Activated CD4-positive, alpha-beta T cell treated with anti-CD3 and anti-CD28 coated beads, Interleukin-2, amount 10 ng/mL, durations not matched to agents 7 days and 5 days (primary cell): ENCODE measurements around the gene NOC2L. TPM values are rescaled to one million over a fixed set of nuclear protein-coding genes. Genes with fewer than 3 reads are reported as not detected.

Experiments
- CTCF ChIA-PET: fragments of 350-600 bp; sonication (Branson Sonifier 250); formaldehyde crosslinking; loops from one replicate; lab custom pipeline; 2021; ENCODE audit warnings: antibody characterized with exemption; lab: Charles Lee
- POLR2A ChIA-PET: fragments of 350-600 bp; sonication (Branson Sonifier 250); formaldehyde crosslinking; loops from one replicate; lab custom pipeline; 2021; ENCODE audit warnings: antibody characterized with exemption; lab: Charles Lee
- DNase-seq: peaks from one replicate; pipeline ENCODE4 v3.0.0-alpha.2; 2020
- H3K27ac Mint-ChIP-seq: one replicate; pipeline ENCODE4 v1.8.0; 2021; ENCODE audit warnings: mild to moderate bottlenecking, moderate library complexity, mixed read lengths
- H3K27me3 Mint-ChIP-seq: one replicate; pipeline ENCODE4 v1.8.0; 2021; ENCODE audit warnings: mixed read lengths
- H3K36me3 Mint-ChIP-seq: one replicate; pipeline ENCODE4 v1.8.0; 2021; ENCODE audit warnings: low read depth, mixed read lengths
- H3K4me1 Mint-ChIP-seq: one replicate; pipeline ENCODE4 v1.8.0; 2021; ENCODE audit warnings: mixed read lengths
- H3K4me3 Mint-ChIP-seq: one replicate; pipeline ENCODE4 v1.8.0; 2021; ENCODE audit warnings: mild to moderate bottlenecking, moderate library complexity, mixed read lengths
- H3K9me3 Mint-ChIP-seq: one replicate; pipeline ENCODE4 v1.8.0; 2021; ENCODE audit warnings: mixed read lengths
- total RNA-seq, 2 experiments: library from RNA; stranded (reverse); gene quantifications; one replicate each; pipeline ENCODE4 v1.2.3, GENCODE V29; 2021

NOC2L gene
- total RNA-seq, 2 experiments from 2014 or later: 60.5 to 71.8 TPM

DNA sequence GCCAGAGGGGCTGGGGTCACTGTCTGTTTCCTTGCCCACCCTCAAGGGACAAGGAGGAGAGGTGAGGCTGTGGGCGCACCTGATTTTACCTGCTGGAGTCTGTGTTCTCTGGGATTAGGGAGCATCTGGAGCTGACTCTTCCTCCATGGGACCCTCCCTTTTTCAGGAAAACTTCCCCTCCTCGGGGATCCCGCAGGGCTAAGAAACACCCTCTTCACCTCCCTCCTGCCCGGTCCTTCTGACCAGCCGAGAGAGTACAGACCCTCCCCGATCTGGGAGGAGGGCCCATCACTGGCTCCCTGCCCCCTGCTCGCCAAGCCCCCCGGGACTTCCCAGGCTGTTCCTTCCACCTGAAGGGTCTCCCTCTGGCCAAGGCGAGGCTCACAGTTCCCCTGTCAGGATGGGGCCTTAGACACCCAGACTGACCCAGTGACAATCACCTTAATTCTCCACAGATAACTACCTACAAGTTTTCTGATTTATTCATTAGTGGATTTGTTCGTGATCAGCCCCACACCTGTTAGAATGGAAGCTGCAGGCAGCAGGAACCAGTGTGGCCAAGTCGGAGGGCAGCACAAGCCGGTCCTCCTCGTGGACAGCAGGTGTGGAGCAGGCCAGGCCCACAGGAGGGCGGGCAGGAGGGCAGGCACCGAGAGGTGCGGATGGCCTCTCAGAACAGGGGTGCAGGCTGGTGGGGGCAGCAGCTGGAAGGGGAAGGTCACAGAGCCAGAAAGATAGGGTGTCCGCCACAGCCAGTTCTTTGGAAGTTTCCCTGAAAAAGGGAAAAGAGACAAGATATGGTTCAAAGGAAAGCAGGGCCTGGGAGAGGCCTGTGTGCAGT is 51.2 kb downstream of the NOC2L start:
- no peaks in the 10 kb centered on the region for H3K36me3 Mint-ChIP-seq
- H3K27ac Mint-ChIP-seq: no peak overlapping the region
- no peaks in the 10 kb centered on the region for H3K9me3 Mint-ChIP-seq
- ChIA-PET POLR2A (no interaction called here), CTCF (interaction anchor here (0.6 kb wide), 2 partner anchors 18 to 59 kb away, joined by 3 to 4 read pairs; partner anchors contain the start of gene PLEKHN1)
- peaks cover 17% of the 10 kb centered on the region for H3K4me1 Mint-ChIP-seq
- no peak for DNase-seq
- H3K27me3 Mint-ChIP-seq: peaks cover 51% of the 10 kb centered on the region
- no peak overlapping the region for H3K4me3 Mint-ChIP-seq

GRCh38 chr1:906600-907420 is 52.2 kb downstream of the NOC2L start:
- Mint-ChIP-seq H3K27me3 (peaks cover 43% of the 10 kb centered on the region), H3K4me1 (peaks cover 11% of the 10 kb centered on the region), H3K4me3 (no peak overlapping the region), H3K27ac (no peak overlapping the region), H3K36me3 (no peaks in the 10 kb centered on the region), H3K9me3 (no peaks in the 10 kb centered on the region)
- POLR2A ChIA-PET: no interaction called here
- CTCF ChIA-PET: interaction anchor here (0.7 to 2.5 kb wide), 5 partner anchors 8 to 99 kb away, joined by 3 to 8 read pairs (median 3); no protein-coding TSS in a partner anchor
- DNase-seq: no peak

GRCh38 chr1:905811-906599 is 53.1 kb downstream of the NOC2L start:
- H3K27ac Mint-ChIP-seq: no peak overlapping the region
- peaks cover 37% of the 10 kb centered on the region for H3K27me3 Mint-ChIP-seq
- ChIA-PET CTCF (interaction anchor here (0.7 to 2.5 kb wide), 7 partner anchors 9 to 100 kb away, joined by 3 to 9 read pairs (median 3); no protein-coding TSS in a partner anchor), POLR2A (no interaction called here)
- no peaks in the 10 kb centered on the region for H3K36me3 Mint-ChIP-seq
- no peak overlapping the region for H3K4me3 Mint-ChIP-seq
- H3K4me1 Mint-ChIP-seq: peaks cover 11% of the 10 kb centered on the region
- no peaks in the 10 kb centered on the region for H3K9me3 Mint-ChIP-seq
- peak; percentile 5 for DNase-seq

GRCh38 chr1:905071-905749 is 53.8 kb downstream of the NOC2L start:
- no peak overlapping the region for H3K27ac Mint-ChIP-seq
- ChIA-PET CTCF (interaction anchor here (0.5 to 2.5 kb wide), 15 partner anchors 9 to 391 kb away, joined by 3 to 9 read pairs (median 4); partner anchors contain the start of gene SAMD11), POLR2A (no interaction called here)
- no peaks in the 10 kb centered on the region for H3K9me3 Mint-ChIP-seq
- peaks cover 31% of the 10 kb centered on the region for H3K27me3 Mint-ChIP-seq
- peak; percentile 6 for DNase-seq
- peaks cover 11% of the 10 kb centered on the region for H3K4me1 Mint-ChIP-seq
- H3K36me3 Mint-ChIP-seq: no peaks in the 10 kb centered on the region
- H3K4me3 Mint-ChIP-seq: peak overlapping the region; percentile 19

DNA sequence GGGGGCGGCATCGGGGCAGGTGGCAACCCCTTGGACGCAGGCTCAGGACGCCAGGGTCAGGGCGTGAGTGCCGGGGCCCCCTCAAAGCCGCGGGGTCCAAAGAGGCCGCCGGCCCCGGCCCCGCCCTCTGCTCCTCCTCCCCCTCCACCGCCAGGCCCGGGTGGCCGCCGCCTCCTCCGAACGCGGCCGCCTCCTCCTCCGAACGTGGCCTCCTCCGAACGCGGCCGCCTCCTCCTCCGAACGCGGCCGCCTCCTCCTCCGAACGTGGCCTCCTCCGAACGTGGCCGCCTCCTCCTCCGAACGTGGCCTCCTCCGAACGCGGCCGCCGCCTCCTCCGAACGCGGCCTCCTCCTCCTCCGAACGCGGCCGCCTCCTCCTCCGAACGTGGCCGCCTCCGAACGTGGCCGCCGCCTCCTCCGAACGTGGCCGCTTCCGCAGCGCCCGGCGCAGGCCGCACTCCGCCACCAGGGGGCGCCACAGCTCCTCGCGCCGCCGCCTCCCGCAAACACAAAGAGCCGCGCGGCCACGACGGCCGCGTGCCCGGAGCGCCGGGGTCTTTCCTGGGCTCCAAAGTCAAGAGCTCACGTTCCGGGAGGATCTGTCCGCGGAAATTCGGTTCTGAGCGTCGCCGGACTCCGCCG is 54.6 kb downstream of the NOC2L start:
- H3K9me3 Mint-ChIP-seq: no peaks in the 10 kb centered on the region
- peak overlapping the region; percentile 53 for H3K4me3 Mint-ChIP-seq
- peaks cover 31% of the 10 kb centered on the region for H3K27me3 Mint-ChIP-seq
- peak; percentile 83 for DNase-seq
- peak overlapping the region; percentile 36 for H3K27ac Mint-ChIP-seq
- H3K36me3 Mint-ChIP-seq: no peaks in the 10 kb centered on the region
- POLR2A ChIA-PET: no interaction called here
- CTCF ChIA-PET: interaction anchor here (0.5 to 2.5 kb wide), 13 partner anchors 10 to 392 kb away, joined by 3 to 9 read pairs (median 4); partner anchors contain the start of gene SAMD11
- peaks cover 11% of the 10 kb centered on the region for H3K4me1 Mint-ChIP-seq

- H3K4me3 Mint-ChIP-seq: peak overlapping the region; percentile 32
- no peaks in the 10 kb centered on the region for H3K36me3 Mint-ChIP-seq
- ChIA-PET CTCF (interaction anchor here (2.4 kb wide), 1 partner anchor 35 kb away, joined by 9 read pairs; no protein-coding TSS in a partner anchor), POLR2A (no interaction called here)
- H3K27me3 Mint-ChIP-seq: peaks cover 31% of the 10 kb centered on the region
- peak; percentile 5 for DNase-seq
- no peak overlapping the region for H3K27ac Mint-ChIP-seq
- H3K4me1 Mint-ChIP-seq: peaks cover 13% of the 10 kb centered on the region
- H3K9me3 Mint-ChIP-seq: no peaks in the 10 kb centered on the region
Observed at GRCh38 chr1:903721-904271, 55.3 kb downstream of the NOC2L start.

GRCh38 chr1:903305-903704 is 55.8 kb downstream of the NOC2L start:
- Mint-ChIP-seq H3K27me3 (peaks cover 34% of the 10 kb centered on the region), H3K9me3 (peaks cover 2% of the 10 kb centered on the region), H3K27ac (no peak overlapping the region), H3K4me1 (peaks cover 18% of the 10 kb centered on the region), H3K4me3 (peak overlapping the region; percentile 32), H3K36me3 (no peaks in the 10 kb centered on the region)
- DNase-seq: no peak
- POLR2A ChIA-PET: no interaction called here
- CTCF ChIA-PET: no interaction called here

DNA sequence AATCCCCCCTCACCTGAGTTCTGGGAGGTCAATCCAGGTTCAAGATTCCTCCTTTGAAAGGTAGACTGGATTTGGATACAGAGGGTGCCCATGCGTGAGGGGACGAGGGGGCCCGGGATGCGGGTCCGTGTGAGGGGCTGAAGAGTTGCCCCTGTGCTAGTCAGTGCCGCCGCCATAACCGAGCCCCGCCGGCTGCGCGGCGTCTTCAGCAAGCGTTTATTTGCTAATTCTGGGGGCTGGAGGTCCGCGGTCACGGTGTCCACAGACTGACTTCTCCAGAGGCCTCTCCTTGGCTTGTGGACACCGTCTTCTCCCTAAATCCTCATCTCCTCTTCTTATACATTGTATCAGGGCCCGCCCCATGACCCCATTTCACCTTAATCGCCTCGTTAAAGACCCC is 56.3 kb downstream of the NOC2L start:
- Mint-ChIP-seq H3K4me3 (no peak overlapping the region), H3K9me3 (peaks cover 6% of the 10 kb centered on the region), H3K36me3 (peaks cover 3% of the 10 kb centered on the region), H3K4me1 (peaks cover 23% of the 10 kb centered on the region), H3K27me3 (peaks cover 34% of the 10 kb centered on the region), H3K27ac (no peak overlapping the region)
- ChIA-PET CTCF (no interaction called here), POLR2A (no interaction called here)
- DNase-seq: no peak

DNA sequence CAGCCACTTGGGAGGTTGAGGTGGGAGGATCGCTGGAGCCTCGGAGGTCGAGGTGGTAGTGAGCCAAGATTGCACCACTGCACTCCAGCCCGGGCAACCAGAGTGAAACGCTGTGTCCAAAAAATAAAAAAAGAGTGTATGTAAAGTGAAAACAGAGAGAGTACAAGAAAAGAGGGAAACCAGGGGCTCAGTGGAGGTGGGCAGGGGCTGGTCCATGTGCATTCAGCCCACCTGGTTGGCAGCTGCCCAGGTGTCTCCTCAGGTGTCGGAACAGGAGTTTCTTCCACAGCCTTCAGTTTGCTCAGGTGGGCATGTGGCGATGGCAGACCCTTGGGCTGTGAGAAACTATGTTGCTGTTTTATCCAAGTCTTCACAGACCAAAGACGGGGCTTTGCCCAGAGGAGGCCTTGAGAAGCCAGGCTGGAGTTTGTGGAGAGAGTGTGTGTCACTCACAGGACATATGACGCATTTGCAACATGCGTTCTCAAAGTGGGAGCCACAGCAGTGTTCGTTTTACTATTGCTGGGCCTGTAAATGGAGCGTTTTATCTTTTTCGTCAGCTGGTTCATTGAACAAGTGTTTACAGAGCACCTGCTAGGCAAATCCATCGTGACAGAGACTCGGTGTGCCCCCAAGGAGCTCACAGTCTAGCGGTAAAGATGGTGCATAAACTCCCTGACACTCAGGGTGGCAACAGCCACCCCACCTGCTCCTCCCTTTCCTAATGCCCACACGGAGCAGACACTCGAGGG is 57.8 kb downstream of the NOC2L start:
- ChIA-PET CTCF (no interaction called here), POLR2A (no interaction called here)
- no peak overlapping the region for H3K4me3 Mint-ChIP-seq

GRCh38 chr1:899636-900317 is 59.3 kb downstream of the NOC2L start:
- Mint-ChIP-seq H3K27me3 (peaks cover 36% of the 10 kb centered on the region), H3K27ac (no peak overlapping the region), H3K9me3 (peaks cover 7% of the 10 kb centered on the region), H3K4me1 (peaks cover 18% of the 10 kb centered on the region), H3K4me3 (no peak overlapping the region), H3K36me3 (peaks cover 3% of the 10 kb centered on the region)
- ChIA-PET POLR2A (no interaction called here), CTCF (no interaction called here)
- peak; percentile 2 for DNase-seq

More for the DNA sequence above, 57.8 kb downstream of the NOC2L start:
- Mint-ChIP-seq H3K36me3 (peaks cover 3% of the 10 kb centered on the region), H3K9me3 (peaks cover 7% of the 10 kb centered on the region), H3K4me1 (peaks cover 23% of the 10 kb centered on the region), H3K27me3 (peaks cover 36% of the 10 kb centered on the region), H3K27ac (no peak overlapping the region)
- peak; percentile 4 for DNase-seq
